ENCODE results near the gene COQ4.

COQ4 gene

GRCh38 chr9:128340691-128341434, 18.2 kb downstream of the COQ4 start:
- no peak for DNase-seq (ENCODE audit: low read depth)

DNA sequence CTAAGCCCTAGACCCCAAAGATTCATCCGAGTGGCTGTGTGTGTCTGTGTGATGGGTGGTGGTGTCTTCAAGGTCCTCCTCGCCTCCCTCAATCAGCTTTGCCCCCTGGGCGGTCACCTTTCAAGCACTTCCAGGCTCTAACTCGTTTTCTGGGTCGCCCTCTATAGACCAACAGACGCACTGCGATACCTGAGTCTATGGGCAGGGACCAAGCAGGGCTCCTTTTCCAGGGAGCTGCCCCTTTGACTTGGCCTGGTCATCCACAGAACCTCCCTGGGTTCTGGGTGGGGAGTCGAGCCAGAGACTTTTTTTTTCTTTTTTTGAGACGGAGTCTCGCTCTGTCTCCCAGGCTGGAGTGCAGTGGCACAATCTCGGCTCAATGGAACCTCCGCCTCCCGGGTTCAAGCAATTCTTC, 18.8 kb downstream of the COQ4 start:
- DNase-seq (ENCODE audit: low read depth) = peak; percentile 40

- no peak for DNase-seq (ENCODE audit: low read depth)
These were observed 20.5 kb downstream of the COQ4 start for GRCh38 chr9:128342971-128343680.

- no peak for DNase-seq (ENCODE audit: low read depth)
These were observed 21.2 kb downstream of the COQ4 start for GRCh38 chr9:128343855-128344254.

DNA sequence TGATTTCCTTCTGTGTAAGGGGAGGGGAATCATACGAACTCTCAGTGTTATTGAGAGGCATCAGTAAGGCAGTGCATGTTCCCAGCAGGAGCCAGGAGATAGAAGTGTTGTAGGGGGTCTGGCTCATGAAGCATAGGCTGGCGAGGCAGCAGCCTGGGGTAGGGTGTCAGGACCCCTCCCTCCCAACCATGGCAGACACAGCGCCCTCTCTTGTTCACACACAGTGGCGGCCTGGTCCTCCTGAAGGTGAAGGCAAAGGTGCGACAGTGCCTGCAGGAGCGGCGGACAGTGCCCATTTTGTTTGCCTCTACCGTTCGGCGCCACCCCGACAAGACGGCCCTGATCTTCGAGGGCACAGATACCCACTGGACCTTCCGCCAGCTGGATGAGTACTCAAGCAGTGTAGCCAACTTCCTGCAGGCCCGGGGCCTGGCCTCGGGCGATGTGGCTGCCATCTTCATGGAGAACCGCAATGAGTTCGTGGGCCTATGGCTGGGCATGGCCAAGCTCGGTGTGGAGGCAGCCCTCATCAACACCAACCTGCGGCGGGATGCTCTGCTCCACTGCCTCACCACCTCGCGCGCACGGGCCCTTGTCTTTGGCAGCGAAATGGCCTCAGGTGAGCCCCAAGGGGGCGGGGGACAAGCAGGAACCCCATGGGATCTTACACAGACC, 22.4 kb downstream of the COQ4 start:
- no peak for DNase-seq (ENCODE audit: low read depth)

DNA sequence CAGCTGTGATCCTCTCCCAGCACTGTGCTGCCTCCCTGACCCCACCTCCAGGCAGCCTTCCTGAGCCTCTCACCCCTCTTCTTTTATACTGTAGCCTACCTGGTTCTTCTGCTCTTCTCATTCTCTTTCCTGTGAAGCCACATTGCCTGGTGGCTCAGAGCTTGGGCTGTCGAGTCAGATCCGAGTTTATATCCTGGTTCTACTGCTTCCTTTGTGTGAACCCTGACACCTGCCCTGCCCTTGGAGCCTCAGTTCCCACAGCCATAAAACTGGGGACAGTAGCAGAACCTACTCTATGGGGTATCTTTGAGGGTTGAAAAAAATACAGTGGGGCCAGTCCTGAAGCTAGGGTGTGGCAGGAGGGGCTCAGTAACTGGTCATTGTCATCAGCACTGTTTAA, 26.5 kb downstream of the COQ4 start:
- DNase-seq (ENCODE audit: low read depth) = no peak

DNA sequence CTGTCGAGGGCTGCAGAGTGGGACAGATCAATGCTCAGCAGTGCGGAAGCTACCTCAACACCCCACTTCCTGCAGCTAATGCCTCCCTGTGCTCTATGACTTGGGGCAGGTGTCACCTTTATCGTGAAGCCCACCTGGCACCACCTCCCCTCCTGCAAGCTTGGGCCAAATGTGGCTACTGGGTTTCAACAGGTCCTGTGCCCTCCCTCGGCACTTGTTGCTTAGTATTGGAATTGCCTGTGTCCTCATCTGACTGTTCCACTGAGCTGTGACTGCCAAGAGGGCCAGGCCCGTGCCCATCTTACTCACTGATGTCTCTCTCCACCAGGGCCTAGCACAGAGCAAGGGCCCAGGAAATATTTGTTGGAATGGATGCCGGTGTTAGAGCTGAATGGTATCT, 27.1 kb downstream of the COQ4 start:
- no peak for DNase-seq (ENCODE audit: low read depth)

GRCh38 chr9:128355451-128355850, 32.8 kb downstream of the COQ4 start:
- no peak for DNase-seq (ENCODE audit: low read depth)

GRCh38 chr9:128358090-128358489, 35.5 kb downstream of the COQ4 start:
- DNase-seq (ENCODE audit: low read depth) = no peak

DNA sequence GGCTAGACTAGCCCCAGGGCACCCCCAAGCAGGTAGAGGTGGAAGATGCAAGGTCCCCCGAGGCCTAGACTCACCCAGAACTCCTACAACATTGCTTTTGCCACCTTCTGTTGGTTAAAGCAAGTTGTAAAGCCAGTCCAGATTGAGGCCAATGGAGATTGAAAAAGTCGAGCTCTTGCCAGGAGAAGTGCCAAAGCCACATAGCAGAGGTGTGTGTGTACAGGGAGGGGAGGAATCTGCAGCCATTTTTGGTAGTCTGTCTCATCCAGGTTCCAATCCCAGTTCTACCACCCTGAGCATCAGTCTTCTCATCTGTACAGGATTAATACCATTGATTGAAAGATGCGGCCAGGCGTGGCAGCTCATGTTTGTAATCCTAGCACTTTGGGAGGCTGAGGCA, 36.2 kb downstream of the COQ4 start:
- no peak for DNase-seq (ENCODE audit: low read depth)

DNA sequence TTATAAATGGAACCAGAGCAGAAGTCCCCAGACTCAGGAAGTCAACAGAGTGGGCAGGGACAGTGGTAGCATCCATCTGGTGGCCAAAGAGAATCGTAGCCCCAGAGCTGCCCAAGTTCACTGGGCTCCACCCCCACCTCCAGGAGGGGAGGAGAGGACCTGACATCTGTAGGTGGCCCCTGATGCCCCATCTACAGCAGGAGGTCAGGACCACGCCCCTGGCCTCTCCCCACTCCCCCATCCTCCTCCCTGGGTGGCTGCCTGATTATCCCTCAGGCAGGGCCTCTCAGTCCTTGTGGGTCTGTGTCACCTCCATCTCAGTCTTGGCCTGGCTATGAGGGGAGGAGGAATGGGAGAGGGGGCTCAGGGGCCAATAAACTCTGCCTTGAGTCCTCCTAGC, 38.2 kb downstream of the COQ4 start:
- no peak for DNase-seq (ENCODE audit: low read depth)

DNA sequence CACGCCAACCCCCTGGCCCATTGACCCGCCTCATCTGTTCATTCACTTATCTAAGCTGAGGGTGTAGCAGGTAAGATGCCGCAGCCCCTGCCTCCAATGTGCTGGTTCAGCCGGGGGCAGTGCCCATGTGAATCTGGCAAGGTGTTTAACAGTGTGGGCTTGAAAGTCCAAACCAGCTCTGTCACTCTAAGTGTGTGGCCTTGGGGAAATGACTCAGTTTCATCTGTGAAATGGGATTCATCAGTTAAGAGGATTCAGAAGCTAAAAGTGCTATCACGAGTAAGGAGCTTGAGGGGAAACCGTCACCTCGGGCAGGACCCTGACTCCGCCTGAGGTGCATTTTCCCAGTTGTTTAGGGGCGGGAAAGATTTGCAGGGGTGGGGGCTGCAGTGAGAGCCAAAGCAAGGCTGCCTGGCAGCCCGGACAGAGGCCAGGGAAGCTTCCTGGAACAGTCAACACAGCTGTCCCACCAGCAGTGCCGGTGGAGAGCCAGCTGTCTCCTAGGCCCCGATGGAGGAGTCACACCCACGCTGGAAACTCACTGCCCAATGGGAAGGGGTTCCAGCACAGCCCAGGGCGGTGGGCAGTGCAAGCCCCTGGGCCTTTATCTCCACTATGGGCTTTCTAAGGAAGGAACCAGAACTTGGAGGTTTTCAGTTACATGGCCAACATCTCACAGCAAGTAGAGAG, 38.8 kb downstream of the COQ4 start:
- no peak for DNase-seq (ENCODE audit: low read depth)

DNA sequence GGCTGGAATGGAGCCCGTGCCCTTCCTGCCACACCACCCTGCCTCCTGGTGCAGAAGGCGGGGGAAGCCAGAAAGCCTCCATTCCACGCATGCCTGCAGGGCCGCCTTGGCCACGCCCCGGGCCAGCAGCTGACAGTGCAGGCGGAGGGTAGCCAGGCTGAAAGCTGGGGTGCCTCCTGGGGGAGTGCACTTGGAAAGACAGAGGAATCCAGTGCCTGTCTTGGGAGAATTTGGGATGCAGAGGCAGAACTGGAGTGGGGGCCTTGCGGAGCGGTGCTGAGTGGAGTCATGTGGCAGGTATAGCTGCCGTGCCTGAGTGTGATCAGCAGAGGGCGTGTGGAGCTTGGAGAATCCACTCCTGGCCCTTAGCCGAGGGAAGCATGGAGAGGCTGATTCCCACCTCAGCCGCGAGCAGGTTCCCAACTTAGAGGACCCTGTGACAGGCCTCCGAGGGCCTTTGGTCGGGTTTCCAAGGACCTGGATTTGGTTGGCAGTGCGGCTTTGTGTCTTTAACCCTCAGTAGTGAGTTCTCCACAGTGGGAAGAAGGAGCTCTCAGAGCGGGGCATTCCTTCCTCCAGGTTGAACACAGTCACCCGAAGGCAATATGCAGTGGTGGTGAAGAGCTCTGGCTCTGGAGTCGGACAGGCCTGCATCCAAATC, 39.5 kb downstream of the COQ4 start:
- DNase-seq (ENCODE audit: low read depth) = peak; percentile 50

DNA sequence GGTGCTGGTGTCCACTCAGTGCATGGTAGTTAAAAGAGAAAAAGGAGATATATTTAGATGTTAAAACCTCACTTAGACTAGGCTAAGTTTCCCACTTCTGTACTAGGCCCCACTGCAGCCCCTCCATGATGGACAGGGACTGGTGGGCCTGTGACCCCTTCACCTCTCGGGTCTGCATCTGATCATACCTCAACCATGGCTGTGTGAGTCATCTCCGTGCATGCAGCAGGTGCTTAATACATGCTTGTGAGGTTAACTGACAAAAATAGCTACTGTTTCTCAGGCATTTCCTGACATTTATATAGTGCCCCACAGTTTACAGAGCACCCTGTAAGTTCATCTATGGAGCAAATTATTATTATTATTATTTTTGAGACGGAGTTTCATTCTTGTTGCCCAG, 40.1 kb downstream of the COQ4 start:
- DNase-seq (ENCODE audit: low read depth) = no peak

GRCh38 chr9:128365525-128365924, 42.9 kb downstream of the COQ4 start:
- DNase-seq (ENCODE audit: low read depth) = no peak

- no peak for DNase-seq (ENCODE audit: low read depth)
These were observed 46.5 kb downstream of the COQ4 start for GRCh38 chr9:128369024-128369706.

- DNase-seq (ENCODE audit: low read depth) = no peak
These were observed 47.7 kb downstream of the COQ4 start for GRCh38 chr9:128370367-128370751.

GRCh38 chr9:128370752-128371629, 48.4 kb downstream of the COQ4 start, which contains the start of gene URM1:
URM1 (plus strand) TSS chr9:128371374; CDS start chr9:128371381, 7 bp downstream.
- peak; percentile 94 for DNase-seq (ENCODE audit: low read depth)

DNA sequence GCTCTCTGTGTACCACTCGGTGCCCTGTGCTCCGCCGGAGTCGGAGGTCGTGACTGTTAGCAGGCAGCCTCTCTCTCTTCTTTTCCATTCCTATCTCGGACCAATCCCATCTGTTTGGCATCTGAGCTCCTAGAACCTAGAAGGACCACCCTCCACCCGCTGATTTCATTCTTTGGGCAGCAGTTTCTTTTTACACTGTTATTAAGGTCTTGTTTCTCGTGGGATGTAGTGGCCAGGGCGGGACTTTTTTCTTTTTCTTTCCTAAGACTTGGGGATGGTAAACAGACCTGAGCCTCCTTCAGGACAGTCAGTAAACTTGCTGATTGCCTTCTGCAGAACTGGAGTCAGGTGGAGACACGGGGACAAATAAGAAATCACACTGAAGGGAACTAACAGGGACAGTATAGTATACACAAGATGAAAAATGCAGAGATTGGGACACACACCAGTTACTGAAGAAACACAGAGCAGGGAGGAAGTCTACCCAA, 49.0 kb downstream of the COQ4 start:
- DNase-seq (ENCODE audit: low read depth) = no peak

- DNase-seq (ENCODE audit: low read depth) = no peak
These were observed 49.6 kb downstream of the COQ4 start for GRCh38 chr9:128372188-128372641.

All from T follicular helper cell (primary cell).